Fibroblast of skin of scalp (primary cell): Measurements from ENCODE around the gene SMAD4.
"Not testable (repeated sequence)": the region's sequence is repeated elsewhere in the genome, so short reads cannot be mapped to it uniquely, and the experiment has no call there.

Source experiments
- DNase-seq: peaks from one replicate; pipeline ENCODE4 v3.0.0-alpha.2; 2013

The SMAD4 gene

GRCh38 chr18:51111633-51112355, 81.8 kb downstream of the SMAD4 start:
- not testable (repeated sequence) for DNase-seq

GRCh38 chr18:51116996-51117395, 87.0 kb downstream of the SMAD4 start:
- not testable (repeated sequence) for DNase-seq

GRCh38 chr18:51119561-51119960, 89.5 kb downstream of the SMAD4 start:
- DNase-seq, result not testable (repeated sequence)

- not testable (repeated sequence) for DNase-seq
These were observed 90.0 kb downstream of the SMAD4 start for GRCh38 chr18:51119976-51120375.

GRCh38 chr18:51120809-51121596, 91.0 kb downstream of the SMAD4 start:
- no peak for DNase-seq

- no peak for DNase-seq
These were observed 91.5 kb downstream of the SMAD4 start for GRCh38 chr18:51121597-51121857.

GRCh38 chr18:51122266-51123045, 92.4 kb downstream of the SMAD4 start:
- no peak for DNase-seq

GRCh38 chr18:51123046-51123395, 93.0 kb downstream of the SMAD4 start:
- DNase-seq, result no peak

- no peak for DNase-seq
These were observed 93.5 kb downstream of the SMAD4 start for GRCh38 chr18:51123481-51123880.

GRCh38 chr18:51123936-51124486, 94.0 kb downstream of the SMAD4 start:
- no peak for DNase-seq

GRCh38 chr18:51125976-51126375, 96.0 kb downstream of the SMAD4 start:
- no peak for DNase-seq

GRCh38 chr18:51127664-51128063, 97.7 kb downstream of the SMAD4 start:
- DNase-seq, result no peak

- DNase-seq, result no peak
These were observed 98.5 kb downstream of the SMAD4 start for GRCh38 chr18:51128533-51128932.

- DNase-seq, result no peak
These were observed 102.4 kb downstream of the SMAD4 start for GRCh38 chr18:51132256-51132935.

- DNase-seq, result no peak
These were observed 103.7 kb downstream of the SMAD4 start for GRCh38 chr18:51133580-51134160.
